Subcutaneous adipose tissue (tissue), 4 donors: ENCODE data around the gene TBX10. TPM values are rescaled to one million over a fixed set of nuclear protein-coding genes. Genes with fewer than 3 reads are reported as not detected.

Experiments used
- total RNA-seq, 4 donors: library from RNA; depleted of rRNA; stranded (reverse); fragments of >200 nt; gene quantifications; one replicate each; pipeline ENCODE4 v1.1.0, GENCODE V29; 2016
- TF ChIP-seq, protein P1 (sequence below): fragments of 450-650 bp; IDR thresholded peaks from one replicate; pipeline ENCODE4 v1.5.1; 2016; ENCODE audit warnings: low read depth, mild to moderate bottlenecking, control low read depth, antibody characterized with exemption, moderate library complexity

The TBX10 gene
- total RNA-seq, 4 donors from 2014 or later, result not detected

DNA sequence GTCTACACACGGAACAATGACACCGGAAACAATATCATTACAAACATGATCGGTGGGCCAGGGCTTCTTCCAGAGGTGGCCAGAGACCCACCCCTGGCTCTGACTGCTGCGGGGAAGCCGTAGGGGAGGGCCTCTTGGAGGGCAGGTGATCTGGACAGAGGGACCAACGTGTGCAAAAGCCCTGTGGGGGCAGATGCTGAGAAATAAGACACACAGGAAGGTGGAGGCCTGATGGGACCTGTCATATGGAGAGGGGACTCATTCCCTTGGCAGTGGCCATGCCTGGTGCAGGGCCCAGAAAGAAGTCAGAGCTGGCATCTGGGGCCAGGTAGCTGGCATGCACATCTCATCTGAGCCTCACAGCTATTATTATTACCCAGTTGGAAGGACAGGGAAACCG, 33.8 kb upstream of the TBX10 start:
- TF ChIP-seq, protein P1, sequence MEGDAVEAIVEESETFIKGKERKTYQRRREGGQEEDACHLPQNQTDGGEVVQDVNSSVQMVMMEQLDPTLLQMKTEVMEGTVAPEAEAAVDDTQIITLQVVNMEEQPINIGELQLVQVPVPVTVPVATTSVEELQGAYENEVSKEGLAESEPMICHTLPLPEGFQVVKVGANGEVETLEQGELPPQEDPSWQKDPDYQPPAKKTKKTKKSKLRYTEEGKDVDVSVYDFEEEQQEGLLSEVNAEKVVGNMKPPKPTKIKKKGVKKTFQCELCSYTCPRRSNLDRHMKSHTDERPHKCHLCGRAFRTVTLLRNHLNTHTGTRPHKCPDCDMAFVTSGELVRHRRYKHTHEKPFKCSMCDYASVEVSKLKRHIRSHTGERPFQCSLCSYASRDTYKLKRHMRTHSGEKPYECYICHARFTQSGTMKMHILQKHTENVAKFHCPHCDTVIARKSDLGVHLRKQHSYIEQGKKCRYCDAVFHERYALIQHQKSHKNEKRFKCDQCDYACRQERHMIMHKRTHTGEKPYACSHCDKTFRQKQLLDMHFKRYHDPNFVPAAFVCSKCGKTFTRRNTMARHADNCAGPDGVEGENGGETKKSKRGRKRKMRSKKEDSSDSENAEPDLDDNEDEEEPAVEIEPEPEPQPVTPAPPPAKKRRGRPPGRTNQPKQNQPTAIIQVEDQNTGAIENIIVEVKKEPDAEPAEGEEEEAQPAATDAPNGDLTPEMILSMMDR, result no peak

DNA sequence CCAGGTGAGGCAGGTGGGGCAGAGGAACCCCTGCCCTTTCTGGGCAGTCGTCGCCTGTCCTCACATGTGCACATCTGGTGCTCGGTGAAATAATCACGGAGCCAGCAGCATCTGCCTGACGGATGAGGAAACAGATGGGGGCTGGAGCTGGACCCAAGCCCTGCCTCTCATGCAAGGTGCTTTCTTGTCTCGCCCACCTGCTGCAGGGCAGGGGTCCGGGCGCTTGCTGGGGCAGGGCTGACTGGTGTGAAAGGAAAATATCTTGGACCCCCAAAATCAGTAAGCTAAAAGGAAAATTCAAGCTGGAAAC, 31.6 kb upstream of the TBX10 start:
- TF ChIP-seq, protein P1, result no peak

DNA sequence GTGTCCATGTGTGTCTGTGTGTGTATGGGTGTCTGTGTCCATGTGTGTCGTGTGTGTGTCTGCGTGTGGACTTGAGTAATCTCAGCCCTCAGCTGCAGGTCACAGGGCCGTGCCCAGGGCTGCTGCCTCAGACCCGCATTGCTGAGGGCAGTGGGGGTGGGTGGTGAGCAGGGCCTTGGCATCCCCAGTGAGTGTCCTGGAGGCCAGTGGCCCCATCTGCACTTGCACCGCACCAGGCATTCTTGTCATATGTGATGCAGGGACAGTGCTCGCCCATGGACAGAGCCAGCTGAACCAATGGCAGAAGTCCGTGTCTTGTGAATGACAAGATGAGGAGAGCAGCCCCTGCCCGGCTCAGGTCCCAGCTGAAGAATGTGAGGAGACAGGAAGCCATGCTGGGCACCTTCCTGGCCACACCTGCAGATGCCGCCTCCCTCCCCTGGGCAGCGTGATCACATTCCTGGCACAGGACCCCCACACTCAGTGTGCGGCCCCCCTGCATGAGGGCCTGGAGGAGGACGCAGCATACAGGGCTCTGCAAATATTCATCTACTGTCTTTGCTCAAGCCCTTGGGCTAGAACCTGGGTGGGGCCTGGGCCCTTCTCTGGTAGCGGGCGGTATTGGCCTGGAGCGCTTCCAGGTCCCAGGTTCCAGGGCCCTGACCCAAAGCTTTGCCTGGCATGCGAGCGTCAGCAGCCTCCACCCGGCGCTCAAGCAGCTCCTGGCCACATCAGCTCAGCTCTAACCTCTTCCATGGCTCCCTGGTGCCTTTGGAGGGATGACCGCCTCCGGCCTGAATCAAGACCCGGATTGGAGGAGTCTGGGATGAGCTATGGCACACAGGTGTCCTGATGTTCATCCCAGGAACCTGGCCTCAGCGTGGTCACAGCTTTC, 31.0 kb upstream of the TBX10 start:
- TF ChIP-seq, protein P1, result no peak

DNA sequence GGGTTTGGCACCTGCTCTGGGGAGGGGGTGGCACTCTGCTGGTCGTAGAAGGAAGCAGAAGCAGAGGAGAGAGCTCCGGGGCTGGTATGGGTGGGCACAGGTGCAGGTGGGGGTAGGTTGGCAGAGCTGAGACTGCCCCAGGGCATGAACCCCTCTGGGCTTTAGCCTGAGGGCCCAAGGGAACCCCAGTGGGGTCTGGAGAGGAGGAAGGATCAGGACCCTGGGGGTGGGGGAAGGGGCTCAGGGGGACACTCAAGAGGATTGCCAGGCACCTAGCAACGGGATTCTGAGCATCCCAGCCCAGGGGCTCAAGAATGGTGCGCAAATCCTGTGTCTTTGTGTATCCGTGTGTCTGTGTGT, 28.6 kb upstream of the TBX10 start:
- TF ChIP-seq, protein P1, result no peak

DNA sequence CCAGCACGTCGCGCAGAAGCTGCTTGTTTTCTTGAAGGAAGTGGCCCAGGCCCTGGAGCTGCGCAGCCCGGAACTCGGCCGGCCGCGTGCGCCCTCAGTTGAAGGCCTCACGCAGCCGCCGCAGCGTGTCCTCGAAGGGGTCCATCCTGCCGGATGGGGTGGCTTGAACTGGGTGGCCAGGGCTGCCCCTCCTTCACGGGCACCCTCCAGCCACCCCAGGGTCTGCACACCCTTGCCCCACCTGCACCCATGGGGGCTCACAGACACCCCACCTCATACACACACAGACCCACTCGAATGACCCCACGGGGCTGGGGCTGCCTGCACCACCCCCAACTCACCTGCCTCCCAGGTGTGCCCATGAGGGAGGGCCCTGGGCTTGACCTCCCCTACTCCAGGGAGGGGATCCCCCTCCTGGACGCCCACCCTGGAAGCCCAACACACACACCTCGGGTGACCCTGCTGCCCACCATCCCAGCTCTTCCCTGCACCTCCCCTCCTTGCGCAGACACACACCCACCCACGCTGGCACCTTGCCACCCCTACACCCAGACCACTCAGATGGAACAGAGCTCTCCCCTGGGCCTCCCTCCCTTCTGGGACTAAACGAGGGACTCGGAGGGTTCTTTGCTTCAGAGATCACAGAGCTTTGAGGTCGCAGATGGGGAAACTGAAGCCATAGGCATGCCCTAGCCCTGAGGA, 28.1 kb upstream of the TBX10 start:
- TF ChIP-seq, protein P1, result no peak

DNA sequence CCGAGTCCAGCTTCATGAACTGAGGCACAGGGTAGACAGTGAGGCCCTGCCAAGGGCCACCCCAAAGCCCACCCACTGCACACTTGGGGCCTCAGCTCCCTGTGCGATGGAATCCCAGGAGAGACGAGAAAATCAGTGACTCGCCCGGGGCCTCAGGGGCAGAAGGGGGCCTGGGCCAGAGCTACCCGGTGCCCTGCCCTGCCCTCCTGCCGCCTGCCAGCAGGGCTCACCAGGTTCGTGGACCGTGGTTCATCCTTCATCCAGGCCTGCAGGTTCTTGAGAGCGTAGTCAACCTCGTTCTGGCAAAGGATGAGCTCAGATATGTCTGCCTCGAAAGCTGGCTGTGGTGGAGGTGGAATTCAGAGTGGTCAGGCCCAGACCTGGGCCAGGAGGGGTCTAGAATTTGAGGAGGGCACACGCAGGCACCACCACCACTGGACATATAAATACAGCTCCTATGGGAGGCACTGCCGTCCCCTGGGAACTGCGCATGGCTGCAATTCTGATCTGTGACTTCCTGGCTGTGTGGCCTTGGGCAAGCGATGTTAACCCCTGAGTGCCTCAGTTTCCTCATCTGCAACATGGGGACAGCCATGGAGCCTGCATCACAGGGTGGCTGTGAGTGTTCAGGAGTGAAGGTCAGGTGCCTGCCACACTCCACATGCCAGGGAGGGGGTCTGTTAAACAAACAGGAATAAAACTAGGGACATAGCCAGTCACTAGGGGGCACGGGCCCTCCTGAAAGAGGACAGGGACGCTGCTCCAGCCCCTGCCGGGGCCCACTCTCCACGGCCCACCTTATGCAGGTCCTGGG, 27.3 kb upstream of the TBX10 start:
- TF ChIP-seq, protein P1, result no peak

DNA sequence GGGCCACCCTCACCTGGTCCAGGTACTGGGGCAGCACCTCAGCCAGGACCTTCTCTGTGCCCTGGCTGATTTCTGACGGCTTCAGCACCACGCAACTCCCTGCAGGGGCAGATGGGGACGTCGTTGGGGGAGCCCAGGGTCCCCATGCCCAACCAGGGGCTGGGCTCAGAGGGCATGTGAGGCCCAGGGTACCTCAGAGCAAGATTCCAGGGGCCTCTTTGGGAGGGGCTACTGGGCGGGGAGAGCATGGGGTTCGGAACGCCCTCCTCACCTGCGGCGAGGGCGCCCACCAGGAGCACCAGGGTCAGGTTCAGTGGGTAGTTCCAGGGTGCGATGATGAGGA, 26.7 kb upstream of the TBX10 start:
- TF ChIP-seq, protein P1, result no peak
